Fibroblast of skin of scalp (primary cell): ENCODE measurements around the gene AMBRA1.
A peak's percentile ranks its signal among the peaks of the same experiment; 100 is the strongest.

ENCODE experiments used
- DNase-seq: peaks from one replicate; pipeline ENCODE4 v3.0.0-alpha.2; 2013

Gene AMBRA1

GRCh38 chr11:46391578-46392420 is 202.0 kb downstream of the AMBRA1 start, which contains the start of gene CHRM4:
Gene CHRM4 (minus strand): TSS chr11:46391776. CDS start chr11:46386557, 5,219 bp downstream.
- DNase-seq = peak; percentile 31

GRCh38 chr11:46391186-46391577 is 202.6 kb downstream of the AMBRA1 start:
- DNase-seq = no peak

- no peak for DNase-seq
Measured at GRCh38 chr11:46390331-46391171, 203.3 kb downstream of the AMBRA1 start.

- peak; percentile 61 for DNase-seq
Measured at GRCh38 chr11:46389450-46390330, 204.1 kb downstream of the AMBRA1 start.

GRCh38 chr11:46388619-46389449 is 205.0 kb downstream of the AMBRA1 start:
- no peak for DNase-seq

- no peak for DNase-seq
Measured at GRCh38 chr11:46387919-46388618, 205.8 kb downstream of the AMBRA1 start.

- DNase-seq = no peak
Measured at GRCh38 chr11:46387456-46387855, 206.4 kb downstream of the AMBRA1 start.

- DNase-seq = no peak
Measured at GRCh38 chr11:46386674-46387073, 207.1 kb downstream of the AMBRA1 start.

GRCh38 chr11:46386005-46386578 is 207.7 kb downstream of the AMBRA1 start:
- no peak for DNase-seq

GRCh38 chr11:46385169-46386004 is 208.4 kb downstream of the AMBRA1 start:
- DNase-seq = no peak

GRCh38 chr11:46383974-46384701 is 209.7 kb downstream of the AMBRA1 start:
- no peak for DNase-seq

- no peak for DNase-seq
Measured at GRCh38 chr11:46383404-46383758, 210.4 kb downstream of the AMBRA1 start.

- peak; percentile 49 for DNase-seq
Measured at GRCh38 chr11:46382646-46383403, 211.0 kb downstream of the AMBRA1 start.

GRCh38 chr11:46381819-46382645 is 211.8 kb downstream of the AMBRA1 start:
- no peak for DNase-seq

- DNase-seq = peak; percentile 33
Measured at GRCh38 chr11:46381048-46381818, 212.6 kb downstream of the AMBRA1 start, which contains the start of gene MDK. Gene MDK (plus strand): TSS chr11:46381669. CDS start chr11:46382058, 389 bp downstream.
